Loucy (cell line): ENCODE results near the gene TIAM1.

Experiments
- EZH2phosphoT487 ChIP-seq: fragments of 200-600 bp; IDR thresholded peaks from 2 replicates; pipeline ENCODE4 v1.6.1; 2018; ENCODE audit warnings: antibody characterized with exemption, mild to moderate bottlenecking, moderate library complexity, borderline replicate concordance
- TF ChIP-seq, protein P1 (sequence below): fragments of 200-600 bp; sonication (generic); conservative IDR thresholded peaks from 2 replicates; pipeline ENCODE4 v1.5.1; 2014; ENCODE audit warnings: mild to moderate bottlenecking, antibody characterized with exemption, low read length

- TF ChIP-seq, protein P1, sequence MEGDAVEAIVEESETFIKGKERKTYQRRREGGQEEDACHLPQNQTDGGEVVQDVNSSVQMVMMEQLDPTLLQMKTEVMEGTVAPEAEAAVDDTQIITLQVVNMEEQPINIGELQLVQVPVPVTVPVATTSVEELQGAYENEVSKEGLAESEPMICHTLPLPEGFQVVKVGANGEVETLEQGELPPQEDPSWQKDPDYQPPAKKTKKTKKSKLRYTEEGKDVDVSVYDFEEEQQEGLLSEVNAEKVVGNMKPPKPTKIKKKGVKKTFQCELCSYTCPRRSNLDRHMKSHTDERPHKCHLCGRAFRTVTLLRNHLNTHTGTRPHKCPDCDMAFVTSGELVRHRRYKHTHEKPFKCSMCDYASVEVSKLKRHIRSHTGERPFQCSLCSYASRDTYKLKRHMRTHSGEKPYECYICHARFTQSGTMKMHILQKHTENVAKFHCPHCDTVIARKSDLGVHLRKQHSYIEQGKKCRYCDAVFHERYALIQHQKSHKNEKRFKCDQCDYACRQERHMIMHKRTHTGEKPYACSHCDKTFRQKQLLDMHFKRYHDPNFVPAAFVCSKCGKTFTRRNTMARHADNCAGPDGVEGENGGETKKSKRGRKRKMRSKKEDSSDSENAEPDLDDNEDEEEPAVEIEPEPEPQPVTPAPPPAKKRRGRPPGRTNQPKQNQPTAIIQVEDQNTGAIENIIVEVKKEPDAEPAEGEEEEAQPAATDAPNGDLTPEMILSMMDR = no peak
- TF ChIP-seq EZH2phosphoT487 = no peak
Measured at GRCh38 chr21:31367801-31368200, 23.7 kb upstream of the TIAM1 start.
